Breast epithelium (tissue), 4 donors: ENCODE measurements around the gene FST. TPM values are rescaled to one million over a fixed set of nuclear protein-coding genes. Genes with fewer than 3 reads are reported as not detected.

ENCODE experiments used
- DNase-seq, 2 donors: peaks; one replicate each; pipeline ENCODE4 v3.0.0-alpha.2; 2019; ENCODE audit warnings: low spot score in 2 of 2
- H3K27ac ChIP-seq, 2 donors: fragments of 200-600 bp; sonication (generic) in 1 of 2; one replicate each; pipeline ENCODE4 v1.5.1; 2016 to 2019; ENCODE audit warnings: mild to moderate bottlenecking in 1 of 2
- H3K27me3 ChIP-seq, 2 donors: fragments of 200-600 bp; sonication (generic) in 1 of 2; one replicate each; pipeline versions ENCODE4 v1.5.1 to v1.6.0; 2017 to 2019; ENCODE audit warnings: control low read depth in 1 of 2, mild to moderate bottlenecking in 1 of 2
- H3K36me3 ChIP-seq: fragments of 200-600 bp; one replicate; pipeline ENCODE4 v1.5.1; 2019
- H3K4me1 ChIP-seq, 2 donors: fragments of 200-600 bp; sonication (generic); one replicate each; pipeline ENCODE4 v1.5.1; 2016 to 2019; ENCODE audit warnings: control low read depth in 1 of 2
- H3K4me3 ChIP-seq, 3 donors: fragments of 200-600 bp; sonication (generic); 1 replicate in 2 of 3; 2 replicates in 1 of 3; pipeline ENCODE4 v1.5.1; 2016 to 2019; ENCODE audit warnings: mild to moderate bottlenecking in 3 of 3, moderate library complexity in 2 of 3
- H3K9me3 ChIP-seq, 2 donors: fragments of 200-600 bp; sonication (generic) in 1 of 2; one replicate each; pipeline ENCODE4 v1.5.1; 2016 to 2019; ENCODE audit warnings: control low read depth in 1 of 2
- CTCF ChIP-seq, 3 donors: fragments of 450-650 bp; IDR thresholded peaks; one replicate each; pipeline ENCODE4 v1.5.1; 2016 to 2017; ENCODE audit warnings: antibody characterized with exemption in 3 of 3, mild to moderate bottlenecking in 3 of 3, moderate library complexity in 3 of 3
- POLR2A ChIP-seq: fragments of 450-650 bp; IDR thresholded peaks from one replicate; pipeline ENCODE4 v1.6.1; 2016; ENCODE audit warnings: antibody characterized with exemption, mild to moderate bottlenecking, moderate library complexity
- POLR2AphosphoS5 ChIP-seq, 3 donors: sonication (generic); formaldehyde crosslinking; IDR thresholded peaks; one replicate each; pipeline ENCODE4 v1.6.1; 2017; ENCODE audit warnings: antibody characterized with exemption in 3 of 3
- intact Hi-C: fragments of 100-400 bp; cut with DNase I; formaldehyde crosslinking; loops from one replicate; pipeline ENCODE4 v1.15.1; 2023; ENCODE audit warnings: low total_unique reads
- total RNA-seq, 3 donors: library from RNA; depleted of rRNA; stranded (reverse); fragments of >200 nt; gene quantifications; one replicate each; pipeline ENCODE4 v1.1.0, GENCODE V29; 2016

The FST gene
- total RNA-seq, 3 donors from 2014 or later = 6.2 to 23.0 (median 7.6) TPM

GRCh38 chr5:53448851-53449250 lies 31.6 kb upstream of the FST start:
- TF ChIP-seq POLR2AphosphoS5 (IDR thresholded peaks at IDR 0.05) (no peak), POLR2A (no peak), CTCF (IDR thresholded peaks at IDR 0.05) (no peak)
- H3K4me3 ChIP-seq = no peak overlapping the region
- no peaks in the 10 kb centered on the region for H3K36me3 ChIP-seq
- no peaks in the 10 kb centered on the region for H3K9me3 ChIP-seq
- intact Hi-C loops = no loop called here
- H3K4me1 ChIP-seq = no peaks in the 10 kb centered on the region
- DNase-seq = no peak
- no peak overlapping the region for H3K27ac ChIP-seq
- H3K27me3 ChIP-seq = no peaks in the 10 kb centered on the region

GRCh38 chr5:53453898-53454718 lies 26.3 kb upstream of the FST start:
- intact Hi-C loops = no loop called here
- Histone ChIP-seq H3K27ac (no peak overlapping the region), H3K4me3 (no peak overlapping the region), H3K4me1 (no peaks in the 10 kb centered on the region), H3K36me3 (no peaks in the 10 kb centered on the region), H3K27me3 (no peaks in the 10 kb centered on the region), H3K9me3 (no peaks in the 10 kb centered on the region)
- TF ChIP-seq POLR2A (no peak), POLR2AphosphoS5 (IDR thresholded peaks at IDR 0.05) (no peak), CTCF (IDR thresholded peaks at IDR 0.05) (no peak)
- DNase-seq = no peak

- Histone ChIP-seq H3K36me3 (no peaks in the 10 kb centered on the region), H3K27me3 (no peaks in the 10 kb centered on the region), H3K4me3 (no peak overlapping the region), H3K9me3 (no peaks in the 10 kb centered on the region), H3K4me1 (no peaks in the 10 kb centered on the region), H3K27ac (no peak overlapping the region)
- intact Hi-C loops = no loop called here
- no peak for DNase-seq
- TF ChIP-seq POLR2AphosphoS5 (IDR thresholded peaks at IDR 0.05) = no peak
- no peak for TF ChIP-seq CTCF (IDR thresholded peaks at IDR 0.05)
- TF ChIP-seq POLR2A = no peak
Observed at GRCh38 chr5:53454719-53455000, 25.8 kb upstream of the FST start.

- TF ChIP-seq POLR2A (no peak), POLR2AphosphoS5 (IDR thresholded peaks at IDR 0.05) (no peak), CTCF (IDR thresholded peaks at IDR 0.05) (no peak)
- intact Hi-C loops = no loop called here
- no peaks in the 10 kb centered on the region for H3K36me3 ChIP-seq
- H3K4me1 ChIP-seq = no peaks in the 10 kb centered on the region
- H3K4me3 ChIP-seq = no peak overlapping the region
- H3K27me3 ChIP-seq = no peaks in the 10 kb centered on the region
- DNase-seq = no peak
- H3K27ac ChIP-seq = no peak overlapping the region
- H3K9me3 ChIP-seq = no peaks in the 10 kb centered on the region
Observed at GRCh38 chr5:53456366-53456765, 24.1 kb upstream of the FST start.

- Histone ChIP-seq H3K27ac (no peak overlapping the region), H3K4me1 (no peaks in the 10 kb centered on the region), H3K4me3 (no peak overlapping the region), H3K36me3 (no peaks in the 10 kb centered on the region), H3K27me3 (no peaks in the 10 kb centered on the region), H3K9me3 (no peaks in the 10 kb centered on the region)
- TF ChIP-seq CTCF (IDR thresholded peaks at IDR 0.05) (no peak), POLR2AphosphoS5 (IDR thresholded peaks at IDR 0.05) (no peak), POLR2A (no peak)
- intact Hi-C loops = loop anchor here (5.0 kb wide), 1 partner anchor 553 kb away; no protein-coding TSS in a partner anchor
- no peak for DNase-seq
Observed at GRCh38 chr5:53463909-53464621, 16.4 kb upstream of the FST start.
